ENCODE measurements around the gene SDHAF2. TPM values are rescaled to one million over a fixed set of nuclear protein-coding genes. Genes with fewer than 3 reads are reported as not detected.

SDHAF2 gene
- total and polyA plus RNA-seq, 2 of the 13 experiments (the other 11 are each of a cell fraction or from before 2014, with no cell fraction given): 44.2 to 70.4 TPM

- BruUV-seq (replicated peaks): no TSS peak
- DNase-seq (ENCODE audit: low spot score) (no peak), ATAC-seq (no peak), FAIRE-seq (no peak)
- intact Hi-C loops (cut with micrococcal nuclease; ENCODE audit: unreplicated experiment) (no loop called here), in situ Hi-C loops (cut with HindIII; ENCODE audit: extremely low pct_ligation_motif_present, low pct_unique_long_range_greater_than_20kb) (no loop called here)
- peaks cover 3% of the 10 kb centered on the region; the same call in 1 of the 2 replicates for H3K4me1 ChIP-seq (ENCODE audit: insufficient read depth, low read length)
- no peak overlapping the region for H3K4me3 ChIP-seq (replicated peaks in 1 of 3; ENCODE audit: insufficient read depth in 1 of 3, low read depth in 2 of 3, low read length in 3 of 3)
- no peaks in the 10 kb centered on the region for H3K9me3 ChIP-seq (ENCODE audit: low read length)
- no peaks in the 10 kb centered on the region for H3K79me2 ChIP-seq (ENCODE audit: insufficient read depth, low read length)
- CTCF ChIA-PET (ENCODE audit: low intra/inter-chr PET ratio, low total read pairs): no interaction called here
- POLR2A ChIA-PET: no interaction called here
- H3K4me2 ChIP-seq (ENCODE audit: low read depth, low read length): no peak overlapping the region
- no peaks in the 10 kb centered on the region for H4K20me1 ChIP-seq (ENCODE audit: insufficient read depth, low read length)
- H3K27me3 ChIP-seq (ENCODE audit: control insufficient read depth in 1 of 2, insufficient read depth in 2 of 2, low read length in 2 of 2): no peaks in the 10 kb centered on the region
- H3K9ac ChIP-seq (ENCODE audit: insufficient read depth, low read depth, low read length): no peak overlapping the region
- no peak overlapping the region for H3K27ac ChIP-seq (ENCODE audit: extremely low read length, insufficient read depth, low read length)
- H3K36me3 ChIP-seq (replicated peaks in 1 of 2; ENCODE audit: control insufficient read depth in 1 of 2, insufficient read depth in 2 of 2, low read length in 2 of 2): no peaks in the 10 kb centered on the region
- WGBS (ENCODE audit: low lambda C conversion rate): 89% methylated on average over 5 of the region's 5 CpGs
- H2AFZ ChIP-seq (ENCODE audit: low read length): no peak overlapping the region
- TF ChIP-seq ZFX (CRISPR knock-in tag; IDR thresholded peaks at IDR 0.05; ENCODE audit: low read depth) (no peak), ZNF484 (CRISPR knock-in tag; IDR thresholded peaks at IDR 0.05; ENCODE audit: borderline replicate concordance, low read depth) (no peak), REL (CRISPR knock-in tag; conservative IDR thresholded peaks at IDR 0.05) (no peak), ASH2L (IDR thresholded peaks at IDR 0.05; ENCODE audit: insufficient read length, low read depth, low read length) (no peak), STAT6 (CRISPR knock-in tag; IDR thresholded peaks at IDR 0.05; ENCODE audit: borderline replicate concordance) (no peak), FOXM1 (CRISPR knock-in tag; IDR thresholded peaks at IDR 0.05) (no peak), BATF2 (CRISPR knock-in tag; IDR thresholded peaks at IDR 0.05) (no peak), ZNF674 (CRISPR knock-in tag; IDR thresholded peaks at IDR 0.05; ENCODE audit: low read depth) (no peak), CERS6 (CRISPR knock-in tag; IDR thresholded peaks at IDR 0.05) (no peak), ZNF343 (CRISPR knock-in tag; IDR thresholded peaks at IDR 0.05) (no peak), PLRG1 (conservative IDR thresholded peaks at IDR 0.05) (no peak), ZNF17 (CRISPR knock-in tag; IDR thresholded peaks at IDR 0.05) (no peak), PHB2 (IDR thresholded peaks at IDR 0.05; ENCODE audit: partially characterized antibody) (no peak), ATF1 (CRISPR knock-in tag; IDR thresholded peaks at IDR 0.05) (no peak), ZNF740 (CRISPR knock-in tag; IDR thresholded peaks at IDR 0.05) (no peak)
- TF ChIP-seq, protein P1, sequence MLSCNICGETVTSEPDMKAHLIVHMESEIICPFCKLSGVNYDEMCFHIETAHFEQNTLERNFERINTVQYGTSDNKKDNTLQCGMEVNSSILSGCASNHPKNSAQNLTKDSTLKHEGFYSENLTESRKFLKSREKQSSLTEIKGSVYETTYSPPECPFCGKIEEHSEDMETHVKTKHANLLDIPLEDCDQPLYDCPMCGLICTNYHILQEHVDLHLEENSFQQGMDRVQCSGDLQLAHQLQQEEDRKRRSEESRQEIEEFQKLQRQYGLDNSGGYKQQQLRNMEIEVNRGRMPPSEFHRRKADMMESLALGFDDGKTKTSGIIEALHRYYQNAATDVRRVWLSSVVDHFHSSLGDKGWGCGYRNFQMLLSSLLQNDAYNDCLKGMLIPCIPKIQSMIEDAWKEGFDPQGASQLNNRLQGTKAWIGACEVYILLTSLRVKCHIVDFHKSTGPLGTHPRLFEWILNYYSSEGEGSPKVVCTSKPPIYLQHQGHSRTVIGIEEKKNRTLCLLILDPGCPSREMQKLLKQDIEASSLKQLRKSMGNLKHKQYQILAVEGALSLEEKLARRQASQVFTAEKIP (CRISPR knock-in tag; IDR thresholded peaks at IDR 0.05; ENCODE audit: borderline replicate concordance): no peak
- TF ChIP-seq, protein P2, sequence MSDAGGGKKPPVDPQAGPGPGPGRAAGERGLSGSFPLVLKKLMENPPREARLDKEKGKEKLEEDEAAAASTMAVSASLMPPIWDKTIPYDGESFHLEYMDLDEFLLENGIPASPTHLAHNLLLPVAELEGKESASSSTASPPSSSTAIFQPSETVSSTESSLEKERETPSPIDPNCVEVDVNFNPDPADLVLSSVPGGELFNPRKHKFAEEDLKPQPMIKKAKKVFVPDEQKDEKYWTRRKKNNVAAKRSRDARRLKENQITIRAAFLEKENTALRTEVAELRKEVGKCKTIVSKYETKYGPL (CRISPR knock-in tag; IDR thresholded peaks at IDR 0.05): no peak
Observed at GRCh38 chr11:61472282-61472681, 42.4 kb downstream of the SDHAF2 start.
